NCI-H2171 (cell line): ENCODE results near the gene EFTUD2.
"Not testable (repeated sequence)": the region's sequence is repeated elsewhere in the genome, so short reads cannot be mapped to it uniquely, and the experiment has no call there.

Source experiments
- DNase-seq: peaks from one replicate; lab custom pipeline; 2025; lab: John Stamatoyannopoulos, UW

Gene EFTUD2

GRCh38 chr17:44848961-44849489, 50.2 kb downstream of the EFTUD2 start:
- DNase-seq: no peak

GRCh38 chr17:44848257-44848795, 50.9 kb downstream of the EFTUD2 start:
- DNase-seq: no peak

- peak; percentile 36 for DNase-seq
Measured at GRCh38 chr17:44847586-44847985, 51.7 kb downstream of the EFTUD2 start, which contains the start of gene HIGD1B. Gene HIGD1B (plus strand): TSS chr17:44847883. CDS start chr17:44848153, 270 bp downstream.

- no peak for DNase-seq
Measured at GRCh38 chr17:44846206-44846605, 53.0 kb downstream of the EFTUD2 start.

GRCh38 chr17:44844390-44844830, 54.8 kb downstream of the EFTUD2 start:
- DNase-seq: no peak

- DNase-seq: no peak
Measured at GRCh38 chr17:44842748-44843147, 56.5 kb downstream of the EFTUD2 start.

- DNase-seq: no peak
Measured at GRCh38 chr17:44840936-44841335, 58.3 kb downstream of the EFTUD2 start.

- no peak for DNase-seq
Measured at GRCh38 chr17:44840274-44840673, 59.0 kb downstream of the EFTUD2 start.

- DNase-seq: peak; percentile 15
Measured at GRCh38 chr17:44837196-44837595, 62.0 kb downstream of the EFTUD2 start.

GRCh38 chr17:44832805-44833204, 66.4 kb downstream of the EFTUD2 start:
- DNase-seq: no peak

GRCh38 chr17:44831371-44831770, 67.9 kb downstream of the EFTUD2 start:
- DNase-seq: no peak

GRCh38 chr17:44830359-44831288, 68.6 kb downstream of the EFTUD2 start:
- DNase-seq: no peak

- peak; percentile 49 for DNase-seq
Measured at GRCh38 chr17:44829523-44830358, 69.5 kb downstream of the EFTUD2 start, which contains the start of gene GJC1. Gene GJC1 (minus strand): TSS chr17:44830287. CDS start chr17:44805817, 24,470 bp downstream.

GRCh38 chr17:44828919-44829522, 70.2 kb downstream of the EFTUD2 start:
- no peak for DNase-seq

- no peak for DNase-seq
Measured at GRCh38 chr17:44827863-44828262, 71.4 kb downstream of the EFTUD2 start.

GRCh38 chr17:44826123-44826790, 73.0 kb downstream of the EFTUD2 start:
- no peak for DNase-seq

GRCh38 chr17:44825236-44825635, 74.0 kb downstream of the EFTUD2 start:
- DNase-seq: not testable (repeated sequence)

- peak; percentile 68 for DNase-seq
Measured at GRCh38 chr17:44820631-44821212, 78.5 kb downstream of the EFTUD2 start.

GRCh38 chr17:44818508-44818907, 80.7 kb downstream of the EFTUD2 start:
- not testable (repeated sequence) for DNase-seq

- DNase-seq: no peak
Measured at GRCh38 chr17:44812263-44812662, 87.0 kb downstream of the EFTUD2 start.
